ENCODE results near the gene DAB2IP.

GRCh38 chr9:121682201-121682600, 30.8 kb downstream of the DAB2IP start:
- TF ChIP-seq CTCF (IDR thresholded peaks at IDR 0.05) (no peak), POLR2A (IDR thresholded peaks at IDR 0.05) (no peak), EP300 (IDR thresholded peaks at IDR 0.05) (no peak), POLR2AphosphoS5 (IDR thresholded peaks at IDR 0.05) (no peak)

Measured in stomach (tissue), 4 donors.